ENCODE measurements around the gene GNAQ.

DNA sequence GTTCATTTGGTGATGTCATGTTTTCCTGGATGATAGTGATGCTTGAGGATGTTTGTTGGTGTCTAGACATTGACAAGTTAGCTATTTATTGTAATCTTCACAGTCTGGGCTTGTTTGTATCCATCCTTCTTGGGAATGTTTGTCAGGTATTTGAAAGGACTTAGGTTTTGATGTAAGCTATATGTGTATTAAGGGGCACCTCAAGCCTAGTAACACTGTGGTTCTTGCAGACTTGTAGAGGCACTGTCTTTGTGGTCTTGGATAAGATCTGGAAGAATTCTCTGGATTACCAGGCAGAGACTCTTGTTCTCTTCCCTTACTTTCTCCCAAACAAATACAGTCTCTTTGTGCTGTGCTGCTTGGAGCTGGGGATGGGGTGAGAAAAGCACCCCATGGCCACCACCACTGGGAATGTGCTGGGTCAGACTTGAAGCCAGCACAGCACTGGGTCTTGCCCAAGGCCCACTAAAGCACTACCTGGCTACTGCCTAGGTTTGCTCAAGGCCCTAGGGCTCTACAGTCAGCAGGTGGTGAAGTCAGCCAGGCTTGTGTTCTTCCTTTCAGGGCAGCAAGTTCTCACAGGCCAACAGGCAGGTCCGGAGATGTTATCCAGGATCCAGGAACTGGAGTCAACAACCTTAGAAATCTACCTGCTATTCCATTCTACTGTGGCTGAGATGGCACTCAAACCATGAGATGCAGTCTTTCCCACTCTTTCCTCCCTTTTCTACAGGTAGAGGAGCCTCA is 334.2 kb downstream of the GNAQ start:
- TF ChIP-seq, protein P1, sequence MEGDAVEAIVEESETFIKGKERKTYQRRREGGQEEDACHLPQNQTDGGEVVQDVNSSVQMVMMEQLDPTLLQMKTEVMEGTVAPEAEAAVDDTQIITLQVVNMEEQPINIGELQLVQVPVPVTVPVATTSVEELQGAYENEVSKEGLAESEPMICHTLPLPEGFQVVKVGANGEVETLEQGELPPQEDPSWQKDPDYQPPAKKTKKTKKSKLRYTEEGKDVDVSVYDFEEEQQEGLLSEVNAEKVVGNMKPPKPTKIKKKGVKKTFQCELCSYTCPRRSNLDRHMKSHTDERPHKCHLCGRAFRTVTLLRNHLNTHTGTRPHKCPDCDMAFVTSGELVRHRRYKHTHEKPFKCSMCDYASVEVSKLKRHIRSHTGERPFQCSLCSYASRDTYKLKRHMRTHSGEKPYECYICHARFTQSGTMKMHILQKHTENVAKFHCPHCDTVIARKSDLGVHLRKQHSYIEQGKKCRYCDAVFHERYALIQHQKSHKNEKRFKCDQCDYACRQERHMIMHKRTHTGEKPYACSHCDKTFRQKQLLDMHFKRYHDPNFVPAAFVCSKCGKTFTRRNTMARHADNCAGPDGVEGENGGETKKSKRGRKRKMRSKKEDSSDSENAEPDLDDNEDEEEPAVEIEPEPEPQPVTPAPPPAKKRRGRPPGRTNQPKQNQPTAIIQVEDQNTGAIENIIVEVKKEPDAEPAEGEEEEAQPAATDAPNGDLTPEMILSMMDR (IDR thresholded peaks at IDR 0.05) = no peak
- TF ChIP-seq NR2C2 (CRISPR knock-in tag; IDR thresholded peaks at IDR 0.05) (no peak), NR1H2 (CRISPR knock-in tag; IDR thresholded peaks at IDR 0.05) (no peak), JUN (CRISPR knock-in tag; IDR thresholded peaks at IDR 0.05) (no peak), KAT7 (CRISPR knock-in tag; IDR thresholded peaks at IDR 0.05; ENCODE audit: borderline replicate concordance) (no peak), USF2 (CRISPR knock-in tag; IDR thresholded peaks at IDR 0.05) (no peak), ZNF138 (CRISPR knock-in tag; conservative IDR thresholded peaks at IDR 0.05) (no peak), ZNF121 (CRISPR knock-in tag; IDR thresholded peaks at IDR 0.05) (no peak), TCF7 (CRISPR knock-in tag; IDR thresholded peaks at IDR 0.05; ENCODE audit: low read depth) (no peak), ZNF317 (CRISPR knock-in tag; IDR thresholded peaks at IDR 0.05; ENCODE audit: borderline replicate concordance, low read depth) (no peak)
- TF ChIP-seq, protein P2, sequence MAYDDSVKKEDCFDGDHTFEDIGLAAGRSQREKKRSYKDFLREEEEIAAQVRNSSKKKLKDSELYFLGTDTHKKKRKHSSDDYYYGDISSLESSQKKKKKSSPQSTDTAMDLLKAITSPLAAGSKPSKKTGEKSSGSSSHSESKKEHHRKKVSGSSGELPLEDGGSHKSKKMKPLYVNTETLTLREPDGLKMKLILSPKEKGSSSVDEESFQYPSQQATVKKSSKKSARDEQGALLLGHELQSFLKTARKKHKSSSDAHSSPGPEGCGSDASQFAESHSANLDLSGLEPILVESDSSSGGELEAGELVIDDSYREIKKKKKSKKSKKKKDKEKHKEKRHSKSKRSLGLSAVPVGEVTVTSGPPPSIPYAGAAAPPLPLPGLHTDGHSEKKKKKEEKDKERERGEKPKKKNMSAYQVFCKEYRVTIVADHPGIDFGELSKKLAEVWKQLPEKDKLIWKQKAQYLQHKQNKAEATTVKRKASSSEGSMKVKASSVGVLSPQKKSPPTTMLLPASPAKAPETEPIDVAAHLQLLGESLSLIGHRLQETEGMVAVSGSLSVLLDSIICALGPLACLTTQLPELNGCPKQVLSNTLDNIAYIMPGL (CRISPR knock-in tag; IDR thresholded peaks at IDR 0.05) = no peak
- TF ChIP-seq, protein P3, sequence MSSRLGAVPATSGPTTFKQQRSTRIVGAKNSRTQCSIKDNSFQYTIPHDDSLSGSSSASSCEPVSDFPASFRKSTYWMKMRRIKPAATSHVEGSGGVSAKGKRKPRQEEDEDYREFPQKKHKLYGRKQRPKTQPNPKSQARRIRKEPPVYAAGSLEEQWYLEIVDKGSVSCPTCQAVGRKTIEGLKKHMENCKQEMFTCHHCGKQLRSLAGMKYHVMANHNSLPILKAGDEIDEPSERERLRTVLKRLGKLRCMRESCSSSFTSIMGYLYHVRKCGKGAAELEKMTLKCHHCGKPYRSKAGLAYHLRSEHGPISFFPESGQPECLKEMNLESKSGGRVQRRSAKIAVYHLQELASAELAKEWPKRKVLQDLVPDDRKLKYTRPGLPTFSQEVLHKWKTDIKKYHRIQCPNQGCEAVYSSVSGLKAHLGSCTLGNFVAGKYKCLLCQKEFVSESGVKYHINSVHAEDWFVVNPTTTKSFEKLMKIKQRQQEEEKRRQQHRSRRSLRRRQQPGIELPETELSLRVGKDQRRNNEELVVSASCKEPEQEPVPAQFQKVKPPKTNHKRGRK (CRISPR knock-in tag; IDR thresholded peaks at IDR 0.05; ENCODE audit: borderline replicate concordance) = no peak
- TF ChIP-seq, protein P4, sequence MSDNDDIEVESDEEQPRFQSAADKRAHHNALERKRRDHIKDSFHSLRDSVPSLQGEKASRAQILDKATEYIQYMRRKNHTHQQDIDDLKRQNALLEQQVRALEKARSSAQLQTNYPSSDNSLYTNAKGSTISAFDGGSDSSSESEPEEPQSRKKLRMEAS (CRISPR knock-in tag; IDR thresholded peaks at IDR 0.05) = no peak
- TF ChIP-seq, protein P5, sequence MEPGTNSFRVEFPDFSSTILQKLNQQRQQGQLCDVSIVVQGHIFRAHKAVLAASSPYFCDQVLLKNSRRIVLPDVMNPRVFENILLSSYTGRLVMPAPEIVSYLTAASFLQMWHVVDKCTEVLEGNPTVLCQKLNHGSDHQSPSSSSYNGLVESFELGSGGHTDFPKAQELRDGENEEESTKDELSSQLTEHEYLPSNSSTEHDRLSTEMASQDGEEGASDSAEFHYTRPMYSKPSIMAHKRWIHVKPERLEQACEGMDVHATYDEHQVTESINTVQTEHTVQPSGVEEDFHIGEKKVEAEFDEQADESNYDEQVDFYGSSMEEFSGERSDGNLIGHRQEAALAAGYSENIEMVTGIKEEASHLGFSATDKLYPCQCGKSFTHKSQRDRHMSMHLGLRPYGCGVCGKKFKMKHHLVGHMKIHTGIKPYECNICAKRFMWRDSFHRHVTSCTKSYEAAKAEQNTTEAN (CRISPR knock-in tag; IDR thresholded peaks at IDR 0.05) = no peak

Data from WTC11 (cell line).